CD4-positive, alpha-beta T cell treated with Interferon gamma for 1 hour (primary cell): ENCODE measurements around the gene RUBCN.
"Not testable (repeated sequence)": the region's sequence is repeated elsewhere in the genome, so short reads cannot be mapped to it uniquely, and the experiment has no call there.

ENCODE experiments used
- DNase-seq: peaks from one replicate; pipeline ENCODE4 v3.0.0-alpha.2; 2020

The RUBCN gene

GRCh38 chr3:197656129-197656528, 80.6 kb downstream of the RUBCN start:
- DNase-seq: not testable (repeated sequence)

GRCh38 chr3:197654998-197655330, 81.7 kb downstream of the RUBCN start:
- DNase-seq: not testable (repeated sequence)

- not testable (repeated sequence) for DNase-seq
Observed at GRCh38 chr3:197654090-197654997, 82.4 kb downstream of the RUBCN start.

GRCh38 chr3:197652860-197653259, 83.8 kb downstream of the RUBCN start:
- not testable (repeated sequence) for DNase-seq

- not testable (repeated sequence) for DNase-seq
Observed at GRCh38 chr3:197647649-197648048, 89.1 kb downstream of the RUBCN start.

- DNase-seq: not testable (repeated sequence)
Observed at GRCh38 chr3:197647191-197647590, 89.5 kb downstream of the RUBCN start.

- not testable (repeated sequence) for DNase-seq
Observed at GRCh38 chr3:197646294-197646693, 90.4 kb downstream of the RUBCN start.

- DNase-seq: not testable (repeated sequence)
Observed at GRCh38 chr3:197637556-197637955, 99.1 kb downstream of the RUBCN start.

GRCh38 chr3:197631989-197632388, 104.7 kb downstream of the RUBCN start:
- DNase-seq: not testable (repeated sequence)

GRCh38 chr3:197630766-197631165, 105.9 kb downstream of the RUBCN start:
- DNase-seq: not testable (repeated sequence)

- not testable (repeated sequence) for DNase-seq
Observed at GRCh38 chr3:197629286-197629685, 107.4 kb downstream of the RUBCN start.

- DNase-seq: peak; percentile 90
Observed at GRCh38 chr3:197627772-197628523, 108.8 kb downstream of the RUBCN start.

- DNase-seq: not testable (repeated sequence)
Observed at GRCh38 chr3:197627158-197627771, 109.4 kb downstream of the RUBCN start.

GRCh38 chr3:197626404-197627157, 110.1 kb downstream of the RUBCN start:
- not testable (repeated sequence) for DNase-seq

GRCh38 chr3:197621478-197621877, 115.2 kb downstream of the RUBCN start:
- not testable (repeated sequence) for DNase-seq
